PC-9 (cell line): ENCODE data around the gene LOXL3. TPM values are rescaled to one million over a fixed set of nuclear protein-coding genes. Genes with fewer than 3 reads are reported as not detected.

Experiments
- BruUV-seq: library from RNA; stranded (reverse); fragments of 400-500 nt; replicated peaks from 2 replicates; lab custom pipeline; 2021; lab: Mats Ljungman, UMichigan
- CTCF ChIA-PET: fragments of 300-600 bp; sonication (Branson Sonifier 250); formaldehyde crosslinking; loops from one replicate; lab custom pipeline; 2022; ENCODE audit warnings: antibody characterized with exemption; lab: Charles Lee
- POLR2A ChIA-PET: fragments of 300-600 bp; sonication (Branson Sonifier 250); formaldehyde crosslinking; loops from one replicate; lab custom pipeline; 2022; ENCODE audit warnings: antibody characterized with exemption; ENCODE audit not compliant: unreplicated experiment; lab: Charles Lee
- DNase-seq, 2 experiments: peaks; one replicate each; pipeline versions ENCODE4 v3.0.0 to v3.0.0-alpha.2; 2015 to 2022; ENCODE audit warnings: mixed read lengths in 1 of 2
- H2AFZ ChIP-seq: fragments of 200-600 bp; sonication (generic); 2 replicates; pipeline ENCODE4 v1.8.1; 2017; ENCODE audit warnings: antibody characterized with exemption
- H3F3A ChIP-seq: fragments of 200-600 bp; sonication (generic); 2 replicates; pipeline ENCODE4 v1.8.1; 2017; ENCODE audit warnings: antibody characterized with exemption, mild to moderate bottlenecking, low read depth; ENCODE audit not compliant: insufficient read depth
- H3K27ac ChIP-seq: fragments of 200-600 bp; sonication (generic); 2 replicates; pipeline ENCODE4 v1.6.1; 2016; ENCODE audit warnings: mixed run types
- H3K27me3 ChIP-seq: fragments of 200-600 bp; sonication (generic); 2 replicates; pipeline ENCODE4 v1.6.1; 2016; ENCODE audit warnings: low read depth, mixed run types; ENCODE audit not compliant: insufficient read depth
- H3K36me3 ChIP-seq: fragments of 200-600 bp; sonication (generic); 2 replicates; pipeline ENCODE4 v1.6.1; 2016; ENCODE audit warnings: low read depth, mixed run types
- H3K4me1 ChIP-seq: fragments of 200-600 bp; sonication (generic); replicated peaks from 2 replicates; pipeline ENCODE4 v1.6.1; 2016; ENCODE audit warnings: mixed run types; ENCODE audit not compliant: insufficient read depth
- H3K4me2 ChIP-seq: fragments of 200-600 bp; sonication (generic); 2 replicates; pipeline ENCODE4 v1.6.1; 2017; ENCODE audit warnings: mixed run types
- H3K4me3 ChIP-seq: fragments of 200-600 bp; sonication (generic); 2 replicates; pipeline ENCODE4 v1.6.1; 2016; ENCODE audit warnings: mixed run types
- H3K79me2 ChIP-seq: fragments of 200-600 bp; sonication (generic); 2 replicates; pipeline ENCODE4 v1.6.1; 2017; ENCODE audit warnings: low read depth, mixed run types
- H3K9me2 ChIP-seq: fragments of 200-600 bp; sonication (generic); 2 replicates; pipeline ENCODE4 v1.8.1; 2017; ENCODE audit warnings: mild to moderate bottlenecking; ENCODE audit not compliant: insufficient read depth
- H3K9me3 ChIP-seq: fragments of 200-600 bp; sonication (generic); 2 replicates; pipeline ENCODE4 v1.8.1; 2016; ENCODE audit warnings: low read depth; ENCODE audit not compliant: insufficient read depth
- H4K20me1 ChIP-seq: fragments of 200-600 bp; sonication (generic); 2 replicates; pipeline ENCODE4 v1.8.1; 2017; ENCODE audit not compliant: insufficient read depth
- CTCF ChIP-seq: fragments of 200-600 bp; sonication (generic); conservative IDR thresholded peaks from 2 replicates; pipeline ENCODE4 v1.6.1; 2017; ENCODE audit warnings: mixed run types, antibody characterized with exemption, mild to moderate bottlenecking, moderate library complexity
- EZH2 ChIP-seq: fragments of 200-600 bp; sonication (generic); IDR thresholded peaks from 2 replicates; pipeline ENCODE4 v1.8.0; 2017; ENCODE audit warnings: antibody characterized with exemption, low read depth
- intact Hi-C: fragments of 100-400 bp; cut with micrococcal nuclease; formaldehyde crosslinking; loops from one replicate; pipeline ENCODE4 v1.10.0; 2022; ENCODE audit not compliant: unreplicated experiment
- total RNA-seq: library from RNA; stranded (reverse); gene quantifications from 2 replicates; pipeline ENCODE4 v1.2.3, GENCODE V29; 2021

The LOXL3 gene
- total RNA-seq, 1 experiment from 2014 or later: 3.1 TPM

DNA sequence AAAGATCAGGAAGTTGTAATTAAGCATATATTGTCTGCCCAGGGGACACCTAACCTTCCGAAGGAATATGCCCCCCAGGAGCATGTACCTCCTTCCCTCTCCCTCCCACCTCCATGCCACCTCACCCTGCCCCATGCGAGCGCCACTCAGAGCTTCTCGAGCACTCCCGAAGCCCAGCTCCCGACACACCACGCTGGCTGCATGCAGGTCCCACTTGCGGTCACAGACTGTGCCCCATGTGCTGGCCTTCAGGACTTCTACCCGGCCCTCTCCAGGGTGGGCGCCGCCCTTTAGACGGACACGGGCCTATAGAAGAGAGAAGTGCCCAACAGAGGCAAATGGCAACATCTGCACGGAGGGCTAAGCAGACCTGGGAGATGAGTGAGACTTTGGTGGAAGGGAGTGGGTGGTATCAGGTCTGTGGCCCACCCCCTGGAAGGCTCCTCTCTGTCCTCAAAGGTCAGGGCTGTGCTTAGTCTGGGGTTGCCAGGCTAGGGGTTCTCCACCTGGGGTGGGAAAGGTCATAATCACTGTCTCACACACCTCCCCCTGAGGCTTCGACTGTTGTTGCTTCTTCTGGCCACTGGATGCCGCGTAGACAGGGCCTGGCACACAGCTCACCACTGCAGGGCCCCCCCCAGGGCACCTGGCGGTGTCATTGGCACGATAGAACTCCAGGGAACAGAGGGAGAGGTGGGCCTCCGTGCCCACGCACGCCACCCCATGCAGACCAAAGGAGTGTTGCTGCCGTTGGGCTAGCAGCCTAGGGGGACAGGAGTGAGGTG, 17.4 kb downstream of the LOXL3 start:
- no peak overlapping the region for H3K4me3 ChIP-seq
- H4K20me1 ChIP-seq: no peaks in the 10 kb centered on the region
- no TSS peak for BruUV-seq
- no peak for DNase-seq
- no peaks in the 10 kb centered on the region for H3K27me3 ChIP-seq
- CTCF ChIA-PET: no interaction called here
- intact Hi-C loops: no loop called here
- peaks cover 6% of the 10 kb centered on the region; the same call in 1 of the 2 replicates for H3F3A ChIP-seq
- H3K4me1 ChIP-seq: no peaks in the 10 kb centered on the region
- no peak overlapping the region for H3K27ac ChIP-seq
- no peak overlapping the region for H2AFZ ChIP-seq
- no peaks in the 10 kb centered on the region for H3K9me2 ChIP-seq
- TF ChIP-seq EZH2 (no peak), CTCF (no peak)
- H3K9me3 ChIP-seq: no peaks in the 10 kb centered on the region
- no peak overlapping the region for H3K4me2 ChIP-seq
- POLR2A ChIA-PET: no interaction called here
- H3K36me3 ChIP-seq: no peaks in the 10 kb centered on the region
- peaks cover under 1% of the 10 kb centered on the region; the same call in 1 of the 2 replicates for H3K79me2 ChIP-seq

DNA sequence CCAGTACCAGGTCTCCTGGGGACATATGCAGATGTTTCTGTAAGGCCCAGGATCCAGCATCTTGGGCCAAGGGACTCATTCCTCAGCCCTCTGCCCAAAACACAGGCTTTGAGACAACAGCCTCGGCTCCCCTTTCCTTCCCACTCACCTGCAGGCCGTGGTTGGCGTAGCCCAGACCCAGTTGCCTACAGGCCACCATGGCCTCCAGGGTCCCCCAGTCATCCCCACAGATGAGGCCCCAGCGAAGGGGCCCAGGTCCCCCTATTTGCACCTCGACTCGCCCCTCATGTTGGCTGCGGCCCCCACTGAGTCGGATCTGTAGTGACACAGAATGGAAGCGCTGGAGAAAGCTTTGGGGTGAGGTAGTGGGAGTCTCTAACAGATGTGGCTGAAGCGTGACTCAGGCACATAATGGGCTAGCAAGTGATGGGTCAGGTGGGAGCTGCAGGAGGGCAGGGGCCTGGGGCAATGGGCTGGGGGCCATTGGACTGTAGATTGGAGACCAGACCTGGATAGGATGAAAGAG, 18.2 kb downstream of the LOXL3 start:
- Histone ChIP-seq H3K4me2 (no peak overlapping the region), H4K20me1 (no peaks in the 10 kb centered on the region), H3K27me3 (no peaks in the 10 kb centered on the region), H3K9me3 (no peaks in the 10 kb centered on the region), H3K79me2 (peaks cover 9% of the 10 kb centered on the region; the same call in 1 of the 2 replicates), H2AFZ (no peak overlapping the region), H3K36me3 (no peaks in the 10 kb centered on the region), H3K4me3 (no peak overlapping the region), H3K27ac (no peak overlapping the region), H3K4me1 (peaks cover 8% of the 10 kb centered on the region; the same call in 1 of the 2 replicates), H3K9me2 (no peaks in the 10 kb centered on the region), H3F3A (peaks cover 6% of the 10 kb centered on the region; the same call in 1 of the 2 replicates)
- intact Hi-C loops: no loop called here
- no peak for DNase-seq
- no TSS peak for BruUV-seq
- ChIA-PET POLR2A (no interaction called here), CTCF (no interaction called here)
- TF ChIP-seq CTCF: no peak
- no peak for TF ChIP-seq EZH2

- Histone ChIP-seq H2AFZ (no peak overlapping the region), H3K36me3 (no peaks in the 10 kb centered on the region), H3K4me2 (no peak overlapping the region), H3F3A (peaks cover 6% of the 10 kb centered on the region; the same call in 1 of the 2 replicates), H3K27ac (no peak overlapping the region), H3K79me2 (peaks cover 10% of the 10 kb centered on the region; the same call in 1 of the 2 replicates), H4K20me1 (no peaks in the 10 kb centered on the region), H3K4me3 (no peak overlapping the region), H3K9me2 (no peaks in the 10 kb centered on the region), H3K27me3 (no peaks in the 10 kb centered on the region), H3K9me3 (no peaks in the 10 kb centered on the region), H3K4me1 (peaks cover 8% of the 10 kb centered on the region; the same call in 1 of the 2 replicates)
- ChIA-PET POLR2A (no interaction called here), CTCF (no interaction called here)
- intact Hi-C loops: loop anchor here (5.0 kb wide), 3 partner anchors 53 to 267 kb away; no protein-coding TSS in a partner anchor
- BruUV-seq: no TSS peak
- TF ChIP-seq EZH2 (no peak), CTCF (no peak)
- DNase-seq: no peak
Measured at GRCh38 chr2:74534411-74534810, 19.3 kb downstream of the LOXL3 start.
